ENCODE results near the gene TSPEAR.

DNA sequence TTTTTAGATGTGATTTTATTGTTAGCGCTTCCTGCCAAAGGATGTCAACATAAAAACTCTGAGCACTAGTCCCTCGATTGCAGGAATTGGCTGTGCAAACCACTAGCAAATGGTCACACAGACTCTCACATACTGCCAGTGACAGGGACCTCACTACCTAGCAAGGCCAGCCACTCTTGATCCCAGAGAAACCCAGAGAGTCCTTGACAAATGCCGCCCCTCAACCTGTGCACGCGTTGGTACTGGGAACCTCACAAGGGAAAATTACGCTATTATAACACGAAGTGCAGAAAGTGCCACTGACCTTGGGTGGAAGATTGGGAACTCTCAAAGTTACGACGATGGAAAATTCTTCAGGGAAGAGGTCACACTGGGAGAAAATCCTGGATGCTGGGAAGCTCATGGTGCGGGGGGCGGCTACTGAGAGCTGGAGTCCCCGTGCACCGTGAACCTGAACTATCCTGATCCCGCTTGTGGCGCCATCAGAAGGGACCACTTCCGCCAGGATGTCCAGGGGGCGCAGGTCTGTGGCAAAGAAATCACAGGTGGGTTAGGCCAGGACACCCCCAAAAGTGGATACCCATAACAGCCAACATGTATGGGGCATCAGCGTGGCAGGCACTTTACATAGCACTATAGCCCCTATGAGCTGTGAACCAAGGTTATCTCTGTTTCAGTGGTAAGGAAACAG, 143.7 kb downstream of the TSPEAR start:
- TF ChIP-seq CREB1 (CRISPR knock-in tag; IDR thresholded peaks at IDR 0.05) (no peak), FOXP1 (CRISPR knock-in tag; IDR thresholded peaks at IDR 0.05; ENCODE audit: borderline replicate concordance) (no peak)
